Measurements from ENCODE around the gene PTGIS.

PTGIS gene

DNA sequence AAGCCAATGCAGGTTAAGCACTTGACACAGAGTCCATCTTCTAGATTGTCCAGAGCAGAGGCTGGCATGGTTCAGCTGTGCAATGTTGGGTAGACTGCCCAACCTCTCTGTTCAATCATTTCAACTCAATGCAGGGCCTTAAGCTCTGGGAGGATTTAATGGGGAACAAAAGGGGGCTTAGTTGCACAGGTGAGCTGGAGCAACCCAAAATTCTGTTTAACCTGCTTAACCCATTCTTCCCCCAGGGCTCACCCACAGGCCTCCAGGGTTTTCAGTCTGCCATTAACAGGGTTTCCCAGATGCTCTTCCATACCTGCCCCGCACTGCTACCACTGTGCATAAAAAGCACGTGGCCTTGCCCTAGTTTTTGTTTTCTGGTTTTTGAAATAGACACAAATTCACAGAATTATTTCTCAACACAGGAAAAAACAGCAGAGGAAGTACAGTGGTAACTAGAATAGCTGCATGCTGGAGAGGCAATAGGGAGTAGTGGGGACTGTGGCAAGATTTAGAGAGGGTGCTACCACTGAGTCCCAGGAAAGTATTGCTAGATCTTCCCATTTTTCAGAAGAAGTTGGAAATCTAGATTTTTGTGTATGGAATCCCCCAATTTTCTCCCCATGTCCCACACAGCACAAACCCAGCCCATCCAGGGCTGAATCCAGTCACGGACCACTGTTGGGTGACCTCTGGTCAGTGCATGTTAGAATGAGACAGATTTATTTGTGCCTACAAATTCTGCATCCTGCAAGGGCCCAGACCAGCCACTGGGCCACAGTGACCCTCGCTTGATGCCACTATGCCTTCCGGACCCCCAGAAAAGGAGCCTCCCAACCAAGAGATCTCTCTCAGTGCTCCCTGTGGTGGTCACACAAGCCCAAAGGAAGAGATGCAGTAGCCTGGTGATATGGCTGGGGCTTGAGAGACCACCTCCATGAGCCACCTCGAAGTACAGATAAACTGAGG is 4.6 kb downstream of the PTGIS start:
- no peak for DNase-seq
- no peak overlapping the region for H3K4me3 ChIP-seq (ENCODE audit: low read depth, low read length)
- in situ Hi-C loops (cut with HindIII; ENCODE audit: low pct_ligation_motif_present, low sequenced_read_pairs), result no loop called here
- no peaks in the 10 kb centered on the region for H3K27me3 ChIP-seq (replicated peaks)
- no peak overlapping the region for H3K27ac ChIP-seq
- H3K36me3 ChIP-seq (replicated peaks), result peaks cover 4% of the 10 kb centered on the region
- no peak for TF ChIP-seq CTCF (IDR thresholded peaks at IDR 0.05; ENCODE audit: low read depth, low read length, missing control alignments)

- in situ Hi-C loops (cut with HindIII; ENCODE audit: low pct_ligation_motif_present, low sequenced_read_pairs), result no loop called here
- Histone ChIP-seq H3K27ac (peak overlapping the region; percentile 15), H3K4me3 (ENCODE audit: low read depth, low read length) (no peak overlapping the region), H3K36me3 (replicated peaks) (peaks cover 4% of the 10 kb centered on the region), H3K27me3 (replicated peaks) (no peaks in the 10 kb centered on the region)
- peak; percentile 77 for DNase-seq
- TF ChIP-seq CTCF (IDR thresholded peaks at IDR 0.05; ENCODE audit: low read depth, low read length, missing control alignments), result no peak
These were observed 5.5 kb downstream of the PTGIS start for GRCh38 chr20:49562311-49563014.

- H3K4me3 ChIP-seq (ENCODE audit: low read depth, low read length), result no peak overlapping the region
- no peak overlapping the region for H3K27ac ChIP-seq
- no peaks in the 10 kb centered on the region for H3K27me3 ChIP-seq (replicated peaks)
These were observed 6.1 kb downstream of the PTGIS start for GRCh38 chr20:49561806-49562205.

DNA sequence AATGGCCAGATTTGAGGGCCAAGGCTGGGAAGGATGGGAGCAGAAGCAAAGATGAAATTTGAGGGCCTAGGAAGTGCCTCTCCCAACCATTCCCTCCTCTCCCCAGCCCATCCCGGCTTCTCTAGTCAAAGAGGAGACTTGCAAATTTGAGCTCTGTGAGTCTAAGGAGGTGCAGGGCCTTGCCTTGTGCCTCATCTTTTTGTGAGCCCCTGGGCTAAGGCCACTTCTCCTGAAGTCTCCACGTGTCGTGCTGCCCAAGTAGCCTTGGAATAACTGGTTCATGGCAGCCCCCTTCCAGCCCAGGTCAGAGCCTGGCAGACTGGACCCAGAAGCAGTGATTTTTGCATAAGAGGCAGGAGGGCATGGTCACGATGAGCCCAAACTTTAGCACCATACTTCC is 6.7 kb downstream of the PTGIS start:
- no peaks in the 10 kb centered on the region for H3K27me3 ChIP-seq (replicated peaks)
- no peak for DNase-seq
- no peak overlapping the region for H3K27ac ChIP-seq
- no peak overlapping the region for H3K4me3 ChIP-seq (ENCODE audit: low read depth, low read length)
- in situ Hi-C loops (cut with HindIII; ENCODE audit: low pct_ligation_motif_present, low sequenced_read_pairs), result no loop called here
- TF ChIP-seq CTCF (IDR thresholded peaks at IDR 0.05; ENCODE audit: low read depth, low read length, missing control alignments), result no peak
- H3K36me3 ChIP-seq (replicated peaks), result peaks cover 4% of the 10 kb centered on the region

More at GRCh38 chr20:49561806-49562205, 6.1 kb downstream of the PTGIS start:
- no peak for DNase-seq
- peaks cover 4% of the 10 kb centered on the region for H3K36me3 ChIP-seq (replicated peaks)
- in situ Hi-C loops (cut with HindIII; ENCODE audit: low pct_ligation_motif_present, low sequenced_read_pairs), result no loop called here
- no peak for TF ChIP-seq CTCF (IDR thresholded peaks at IDR 0.05; ENCODE audit: low read depth, low read length, missing control alignments)

GRCh38 chr20:49560646-49561045 is 7.3 kb downstream of the PTGIS start:
- H3K27ac ChIP-seq, result no peak overlapping the region
- H3K36me3 ChIP-seq (replicated peaks), result peaks cover 4% of the 10 kb centered on the region
- H3K27me3 ChIP-seq (replicated peaks), result no peaks in the 10 kb centered on the region
- DNase-seq, result no peak
- no peak overlapping the region for H3K4me3 ChIP-seq (ENCODE audit: low read depth, low read length)
- in situ Hi-C loops (cut with HindIII; ENCODE audit: low pct_ligation_motif_present, low sequenced_read_pairs), result no loop called here
- TF ChIP-seq CTCF (IDR thresholded peaks at IDR 0.05; ENCODE audit: low read depth, low read length, missing control alignments), result no peak
